ENCODE measurements around the gene KRT33A. TPM values are rescaled to one million over a fixed set of nuclear protein-coding genes. Genes with fewer than 3 reads are reported as not detected.

The KRT33A gene
- total RNA-seq, 2 experiments from 2014 or later = not detected

- Mint-ChIP-seq H3K36me3 (ENCODE audit: low read depth) (no peaks in the 10 kb centered on the region), H3K27ac (peak overlapping the region; percentile 74), H3K27me3 (no peaks in the 10 kb centered on the region), H3K4me3 (no peak overlapping the region), H3K9me3 (no peaks in the 10 kb centered on the region), H3K4me1 (peaks cover 30% of the 10 kb centered on the region)
- CTCF ChIA-PET = interaction anchor here (1.1 kb wide), 1 partner anchor 15 kb away, joined by 3 read pairs; no protein-coding TSS in a partner anchor
- no peak for DNase-seq
- POLR2A ChIA-PET = no interaction called here
Measured at GRCh38 chr17:41333836-41334235, 16.8 kb downstream of the KRT33A start.

DNA sequence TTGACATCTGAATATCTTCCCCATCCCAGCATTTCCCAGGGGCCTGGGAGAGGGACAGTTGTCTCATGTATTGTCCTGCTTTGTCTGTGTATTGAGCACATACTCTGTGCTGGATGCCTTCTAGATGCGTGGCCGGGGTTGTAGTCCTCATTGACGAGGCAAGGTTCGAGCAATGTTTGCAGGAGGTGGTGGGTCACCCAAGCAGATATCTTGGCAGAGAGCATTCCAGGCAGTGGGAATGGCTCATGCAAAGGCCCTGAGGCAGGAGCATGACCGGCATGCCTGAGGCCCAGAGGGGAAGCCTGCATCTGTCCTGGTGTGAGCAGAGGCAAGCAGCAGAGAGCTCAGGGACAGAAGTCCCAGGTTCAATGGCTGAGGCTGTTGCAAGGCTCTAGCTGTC is 17.5 kb downstream of the KRT33A start:
- Mint-ChIP-seq H3K4me3 (no peak overlapping the region), H3K36me3 (ENCODE audit: low read depth) (no peaks in the 10 kb centered on the region), H3K27ac (peak overlapping the region; percentile 22), H3K4me1 (peaks cover 24% of the 10 kb centered on the region), H3K27me3 (no peaks in the 10 kb centered on the region), H3K9me3 (no peaks in the 10 kb centered on the region)
- DNase-seq = no peak
- POLR2A ChIA-PET = no interaction called here
- CTCF ChIA-PET = interaction anchor here (0.9 to 1.1 kb wide), 2 partner anchors 11 to 16 kb away, joined by 3 to 6 read pairs; no protein-coding TSS in a partner anchor

DNA sequence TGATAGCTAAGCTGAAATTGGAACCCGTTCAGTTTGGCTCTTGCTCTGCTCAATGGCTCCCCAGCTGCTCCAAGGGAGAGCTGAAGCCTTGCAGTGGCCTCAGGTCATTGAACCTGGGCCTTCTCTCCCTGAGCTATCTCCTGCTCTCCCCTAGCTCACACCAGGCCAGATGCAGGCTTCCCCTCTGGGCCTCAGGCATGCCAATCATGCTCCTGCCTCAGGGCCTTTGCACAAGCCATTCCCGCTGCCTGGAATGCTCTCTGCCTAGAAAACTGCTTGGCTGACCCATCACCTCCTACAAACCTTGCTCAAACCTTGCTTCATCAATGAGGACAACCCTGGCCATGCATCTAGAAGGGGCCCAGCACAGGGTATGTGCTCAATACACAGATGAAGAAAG is 18.4 kb downstream of the KRT33A start:
- Mint-ChIP-seq H3K36me3 (ENCODE audit: low read depth) (no peaks in the 10 kb centered on the region), H3K27ac (no peak overlapping the region), H3K27me3 (no peaks in the 10 kb centered on the region), H3K4me1 (peaks cover 20% of the 10 kb centered on the region), H3K4me3 (no peak overlapping the region), H3K9me3 (no peaks in the 10 kb centered on the region)
- POLR2A ChIA-PET = no interaction called here
- no peak for DNase-seq
- CTCF ChIA-PET = interaction anchor here (0.9 to 1.6 kb wide), 2 partner anchors 10 to 316 kb away, joined by 3 to 5 read pairs; no protein-coding TSS in a partner anchor

DNA sequence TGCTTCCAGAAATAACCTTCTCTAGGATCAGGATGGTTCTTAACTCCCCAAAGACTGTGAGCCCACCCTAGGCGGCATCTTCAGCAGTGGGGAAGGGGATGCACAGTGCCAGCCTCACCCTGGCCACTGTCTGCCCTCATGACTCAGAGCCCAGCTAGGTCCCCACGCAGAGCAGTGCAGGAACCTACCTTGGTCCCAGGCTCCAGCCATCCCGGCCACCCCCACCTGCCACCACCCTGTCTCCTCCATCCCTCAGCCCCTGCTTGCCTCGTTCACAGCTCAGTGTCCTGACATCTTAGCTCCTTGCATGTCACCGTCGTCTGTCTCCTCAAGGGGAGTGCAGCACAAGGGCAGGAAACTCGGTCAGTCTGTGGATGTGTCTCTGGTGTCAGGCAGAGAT is 19.0 kb downstream of the KRT33A start:
- DNase-seq = no peak
- Mint-ChIP-seq H3K4me3 (no peak overlapping the region), H3K36me3 (ENCODE audit: low read depth) (no peaks in the 10 kb centered on the region), H3K9me3 (no peaks in the 10 kb centered on the region), H3K27me3 (no peaks in the 10 kb centered on the region), H3K4me1 (peaks cover 26% of the 10 kb centered on the region), H3K27ac (no peak overlapping the region)
- POLR2A ChIA-PET = no interaction called here
- CTCF ChIA-PET = interaction anchor here (0.9 to 1.6 kb wide), 3 partner anchors 9 to 317 kb away, joined by 3 to 5 read pairs (median 3); no protein-coding TSS in a partner anchor

DNA sequence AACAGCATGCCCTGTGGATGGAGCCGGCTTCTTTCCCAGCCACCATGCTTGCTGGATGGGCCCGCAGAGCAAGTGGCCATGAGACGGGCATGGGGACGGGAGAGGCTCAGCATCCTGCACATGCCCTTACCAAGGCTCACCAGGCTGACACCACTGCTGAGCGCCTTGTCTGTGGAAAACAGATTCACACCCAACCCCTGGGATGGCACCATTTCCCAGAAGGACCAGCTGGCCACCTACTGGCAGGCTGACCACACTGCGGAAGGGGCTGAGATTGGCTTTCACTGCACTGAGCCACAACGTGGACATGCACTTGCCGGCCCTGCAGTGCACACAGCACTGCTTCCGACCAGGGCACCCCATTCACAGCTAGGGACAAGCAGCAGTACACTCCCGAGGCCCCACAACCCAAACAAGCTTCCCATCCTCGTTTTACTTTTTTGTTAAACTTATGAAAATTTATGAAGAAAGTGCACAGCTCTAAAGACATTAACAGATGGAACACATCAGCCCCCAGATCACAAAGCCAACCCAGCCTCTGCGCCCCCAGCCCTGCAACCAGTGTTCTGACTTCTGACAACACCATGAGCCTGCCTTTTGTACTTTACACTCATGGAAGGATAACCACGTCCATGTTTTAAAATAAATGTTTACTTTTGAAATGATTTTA is 21.2 kb downstream of the KRT33A start:
- POLR2A ChIA-PET = no interaction called here
- Mint-ChIP-seq H3K36me3 (ENCODE audit: low read depth) (no peaks in the 10 kb centered on the region), H3K9me3 (no peaks in the 10 kb centered on the region), H3K27me3 (no peaks in the 10 kb centered on the region), H3K4me3 (no peak overlapping the region), H3K27ac (no peak overlapping the region), H3K4me1 (peaks cover 22% of the 10 kb centered on the region)
- CTCF ChIA-PET = interaction anchor here (0.7 to 1.1 kb wide), 2 partner anchors 10 to 645 kb away, joined by 3 to 6 read pairs; no protein-coding TSS in a partner anchor
- peak; percentile 29 for DNase-seq

DNA sequence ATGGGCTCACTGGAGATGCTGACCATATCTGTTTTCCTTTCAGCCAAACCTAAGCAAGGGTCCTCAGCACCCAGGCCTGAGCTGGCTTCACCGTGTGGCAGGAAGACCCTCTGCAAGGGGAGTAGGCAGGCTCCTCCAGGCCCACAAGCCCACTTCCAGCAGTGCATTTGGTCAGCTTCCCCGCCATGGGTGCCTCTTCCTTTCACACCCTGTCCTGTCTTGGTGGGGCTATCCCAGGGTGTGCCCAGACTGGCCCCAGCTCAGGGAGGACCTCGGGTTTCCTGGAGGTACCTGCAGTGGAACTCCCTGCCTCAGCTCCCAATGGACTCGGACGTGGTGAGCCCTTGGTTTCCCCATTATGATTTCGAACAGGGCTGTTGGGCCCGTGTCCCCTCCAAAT is 22.4 kb downstream of the KRT33A start:
- H3K27ac Mint-ChIP-seq = peak overlapping the region; percentile 71

DNA sequence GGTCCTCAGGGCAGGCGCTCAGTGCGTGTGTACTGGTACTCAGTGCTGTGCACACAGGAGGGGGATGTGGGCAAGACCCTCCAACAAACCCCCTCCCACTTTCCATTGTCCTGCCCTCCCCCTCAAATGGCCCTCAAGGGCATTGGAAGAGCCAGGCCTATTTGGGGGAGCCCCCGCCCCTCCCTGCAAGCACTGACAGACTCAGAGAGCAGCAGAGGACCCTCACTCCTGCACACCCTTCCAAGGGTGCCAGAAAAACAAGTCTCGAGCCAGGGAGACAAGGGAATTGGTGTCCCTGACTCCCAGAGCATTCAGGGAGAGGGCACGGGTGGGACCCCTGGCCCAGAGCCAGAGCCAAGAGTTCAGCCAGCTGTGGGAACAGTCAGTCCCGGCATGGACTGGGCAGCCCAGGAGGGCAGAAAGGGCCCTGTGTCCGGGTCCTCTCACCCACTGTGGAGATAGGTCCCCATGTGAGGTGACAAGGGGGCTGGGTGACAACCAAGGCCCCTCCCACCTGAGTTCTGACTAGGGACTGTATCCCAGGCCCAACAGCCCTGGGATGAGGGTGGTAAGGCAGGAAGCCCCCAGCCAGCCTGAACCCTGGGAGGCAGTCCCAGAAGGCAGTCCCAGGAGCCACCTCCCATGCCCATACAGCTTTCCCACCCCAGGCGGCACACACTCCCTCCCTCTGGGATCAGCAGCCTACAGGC is 23.1 kb downstream of the KRT33A start:
- no peak for DNase-seq
- no peaks in the 10 kb centered on the region for H3K9me3 Mint-ChIP-seq
- ChIA-PET POLR2A (no interaction called here), CTCF (no interaction called here)
- peak overlapping the region; percentile 83 for H3K27ac Mint-ChIP-seq
- H3K4me1 Mint-ChIP-seq = peaks cover 30% of the 10 kb centered on the region
- H3K27me3 Mint-ChIP-seq = no peaks in the 10 kb centered on the region
- no peak overlapping the region for H3K4me3 Mint-ChIP-seq
- no peaks in the 10 kb centered on the region for H3K36me3 Mint-ChIP-seq (ENCODE audit: low read depth)

More for the DNA sequence above, 22.4 kb downstream of the KRT33A start:
- no peaks in the 10 kb centered on the region for H3K36me3 Mint-ChIP-seq (ENCODE audit: low read depth)
- H3K9me3 Mint-ChIP-seq = no peaks in the 10 kb centered on the region
- POLR2A ChIA-PET = no interaction called here
- H3K27me3 Mint-ChIP-seq = no peaks in the 10 kb centered on the region
- peaks cover 26% of the 10 kb centered on the region for H3K4me1 Mint-ChIP-seq
- no peak overlapping the region for H3K4me3 Mint-ChIP-seq
- DNase-seq = no peak
- CTCF ChIA-PET = no interaction called here

DNA sequence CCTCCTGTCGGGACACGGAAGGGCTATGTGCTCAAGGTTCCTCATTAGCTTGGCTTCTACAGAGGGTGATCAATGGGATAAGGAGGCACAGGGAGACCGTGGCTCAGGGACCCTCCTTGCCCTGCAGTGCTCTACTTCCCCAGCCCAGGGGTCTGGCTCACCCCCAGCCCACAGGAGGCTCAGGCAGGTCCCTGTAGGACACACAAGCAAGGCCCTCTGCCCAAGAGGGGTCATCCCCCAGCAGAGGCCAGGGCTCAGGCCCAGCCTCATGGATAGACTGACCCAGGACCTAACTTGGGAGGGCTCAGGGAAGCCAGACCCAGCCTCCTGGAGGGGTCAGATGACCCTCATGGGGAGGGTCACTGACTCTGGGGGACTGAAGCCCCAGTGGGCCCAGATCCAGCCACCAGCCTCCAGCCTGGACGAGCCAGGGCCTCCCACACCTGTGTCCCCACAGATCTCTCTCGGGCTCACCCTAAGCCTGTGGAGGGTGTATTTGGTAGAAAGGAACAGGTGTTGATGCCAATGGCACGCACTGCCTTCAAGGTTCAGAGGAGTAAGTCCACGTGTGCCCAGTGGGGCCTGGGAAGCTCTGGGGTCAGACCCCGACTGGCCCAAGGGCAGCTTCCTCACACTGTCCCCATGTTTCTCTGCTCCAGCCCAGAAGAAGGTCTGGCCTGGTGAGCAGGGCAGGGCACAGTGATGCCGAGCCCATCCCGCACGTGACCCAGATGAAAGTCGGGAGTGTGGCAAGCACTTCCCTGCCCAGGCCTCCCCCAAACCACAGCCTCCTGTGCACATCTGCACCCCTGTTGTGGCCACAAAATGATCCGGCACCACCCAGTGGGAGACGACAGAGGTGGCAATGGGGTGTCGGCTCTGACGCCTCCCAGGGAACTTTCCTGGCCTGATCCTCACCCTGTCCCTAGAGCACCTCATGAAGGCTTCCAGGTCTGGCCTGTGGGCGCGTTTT is 24.2 kb downstream of the KRT33A start:
- Mint-ChIP-seq H3K27me3 (no peaks in the 10 kb centered on the region), H3K36me3 (ENCODE audit: low read depth) (no peaks in the 10 kb centered on the region), H3K27ac (peak overlapping the region; percentile 83), H3K9me3 (no peaks in the 10 kb centered on the region), H3K4me1 (peaks cover 33% of the 10 kb centered on the region), H3K4me3 (no peak overlapping the region)
- POLR2A ChIA-PET = no interaction called here
- peak; percentile 20 for DNase-seq
- CTCF ChIA-PET = interaction anchor here (0.6 kb wide), 1 partner anchor 623 kb away, joined by 3 read pairs; the partner anchor contains the start of gene KRT24

DNA sequence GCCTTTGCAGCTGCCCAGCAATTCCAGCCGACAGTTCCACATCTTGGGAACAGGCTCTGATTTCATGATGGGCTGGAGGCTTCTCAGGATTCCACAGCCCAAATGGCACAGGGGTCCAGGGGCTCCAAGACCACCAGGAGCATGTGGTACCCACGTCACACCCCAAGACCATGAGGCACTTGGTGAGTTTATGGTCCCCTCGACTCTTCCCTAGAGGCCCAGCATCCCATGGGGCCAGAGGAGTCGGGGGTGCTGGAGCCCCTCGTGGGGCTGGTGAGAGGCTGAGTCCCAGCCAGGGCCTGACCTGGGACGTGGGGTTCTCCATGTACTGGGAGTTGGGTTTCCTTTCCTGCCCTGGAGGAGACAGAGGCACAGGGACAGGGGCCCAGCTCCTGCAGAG is 25.0 kb downstream of the KRT33A start:
- POLR2A ChIA-PET = no interaction called here
- H3K27ac Mint-ChIP-seq = peak overlapping the region; percentile 31

GRCh38 chr17:41325126-41325525 is 25.5 kb downstream of the KRT33A start:
- Mint-ChIP-seq H3K4me1 (peaks cover 33% of the 10 kb centered on the region), H3K27me3 (no peaks in the 10 kb centered on the region), H3K4me3 (no peak overlapping the region), H3K27ac (peak overlapping the region; percentile 36), H3K36me3 (ENCODE audit: low read depth) (peaks cover 5% of the 10 kb centered on the region), H3K9me3 (peaks cover 6% of the 10 kb centered on the region)
- CTCF ChIA-PET = interaction anchor here (0.6 kb wide), 1 partner anchor 224 kb away, joined by 3 read pairs; no protein-coding TSS in a partner anchor
- no peak for DNase-seq
- POLR2A ChIA-PET = no interaction called here

More for the DNA sequence above, 25.0 kb downstream of the KRT33A start:
- Mint-ChIP-seq H3K9me3 (peaks cover 3% of the 10 kb centered on the region), H3K4me1 (peaks cover 33% of the 10 kb centered on the region), H3K36me3 (ENCODE audit: low read depth) (peaks cover under 1% of the 10 kb centered on the region), H3K4me3 (no peak overlapping the region), H3K27me3 (no peaks in the 10 kb centered on the region)
- no peak for DNase-seq
- CTCF ChIA-PET = interaction anchor here (0.6 kb wide), 1 partner anchor 224 kb away, joined by 3 read pairs; no protein-coding TSS in a partner anchor

DNA sequence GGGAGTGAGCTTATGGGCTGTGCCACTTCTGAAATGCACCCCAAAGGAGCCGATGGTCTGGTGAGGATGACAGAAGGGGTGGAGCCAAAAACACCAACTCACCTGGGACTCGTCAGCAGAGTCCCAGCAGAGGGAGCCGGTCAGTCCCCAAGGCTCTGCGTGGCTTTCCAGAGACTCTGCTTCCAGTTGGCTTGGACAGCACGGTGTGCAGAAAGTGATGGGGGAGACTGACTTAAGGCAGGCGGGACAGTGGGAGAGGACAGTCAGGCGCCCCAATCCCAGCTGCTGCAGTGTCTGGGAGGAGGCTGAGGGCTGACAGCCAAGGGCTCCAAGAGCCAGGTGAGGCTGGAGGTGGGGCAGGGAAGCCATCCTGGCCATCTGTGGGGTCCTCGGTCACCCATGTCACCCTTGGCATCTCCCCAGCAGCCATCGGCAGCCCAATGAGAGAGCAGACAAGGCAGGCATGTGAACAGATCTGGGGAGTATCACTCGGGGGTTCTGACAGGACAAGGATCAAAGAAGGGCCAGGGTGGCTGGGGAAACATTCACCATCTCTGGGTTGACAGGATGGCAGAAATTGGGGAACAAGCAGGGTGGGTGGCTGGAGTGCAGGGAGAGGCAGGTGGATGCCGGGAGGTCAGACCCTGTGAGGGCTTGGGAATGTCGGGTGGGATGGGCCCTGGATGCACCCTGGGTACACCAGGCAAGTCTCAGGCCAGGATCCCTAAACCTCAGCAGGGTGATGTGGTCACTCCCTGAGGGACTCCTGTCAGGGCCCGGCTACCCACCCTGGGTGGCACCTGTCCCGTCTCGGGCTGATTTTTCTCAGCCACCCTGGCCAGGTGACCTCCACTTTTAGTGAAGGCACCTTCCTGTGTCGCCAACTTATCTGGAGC is 26.2 kb downstream of the KRT33A start:
- H3K4me3 Mint-ChIP-seq = no peak overlapping the region
- peaks cover 13% of the 10 kb centered on the region for H3K9me3 Mint-ChIP-seq
- DNase-seq = no peak
- no peaks in the 10 kb centered on the region for H3K27me3 Mint-ChIP-seq
- ChIA-PET CTCF (no interaction called here), POLR2A (no interaction called here)
- H3K36me3 Mint-ChIP-seq (ENCODE audit: low read depth) = peaks cover 9% of the 10 kb centered on the region
- peaks cover 33% of the 10 kb centered on the region for H3K4me1 Mint-ChIP-seq
- peak overlapping the region; percentile 33 for H3K27ac Mint-ChIP-seq
